MM.1S (cell line): ENCODE measurements around the gene AHCYL1.

ENCODE experiments used
- DNase-seq: peaks from one replicate; pipeline ENCODE4 v3.0.0-alpha.2; 2015
- H2AFZ ChIP-seq: fragments of 300-600 bp; sonication (generic); 2 replicates; pipeline ENCODE4 v1.6.0; 2016; ENCODE audit warnings: antibody characterized with exemption, low read length
- H3F3A ChIP-seq: fragments of 300-600 bp; sonication (generic); 2 replicates; pipeline ENCODE4 v1.6.1; 2016; ENCODE audit warnings: mild to moderate bottlenecking, antibody characterized with exemption, low read length, moderate library complexity, mixed read lengths; ENCODE audit not compliant: insufficient read depth
- H3K27ac ChIP-seq: fragments of 300-600 bp; sonication (generic); 2 replicates; pipeline ENCODE4 v1.5.1; 2016; ENCODE audit warnings: mild to moderate bottlenecking, low read length
- H3K27me3 ChIP-seq: fragments of 300-600 bp; sonication (generic); replicated peaks from 2 replicates; pipeline ENCODE4 v1.6.0; 2016; ENCODE audit warnings: low read length; ENCODE audit not compliant: insufficient read depth
- H3K36me3 ChIP-seq: fragments of 300-600 bp; sonication (generic); replicated peaks from 2 replicates; pipeline ENCODE4 v1.6.1; 2016; ENCODE audit warnings: mild to moderate bottlenecking, low read length, mixed read lengths; ENCODE audit not compliant: insufficient read depth
- H3K4me1 ChIP-seq: fragments of 300-600 bp; sonication (generic); 2 replicates; pipeline ENCODE4 v1.6.1; 2016; ENCODE audit warnings: low read length, mixed read lengths
- H3K4me2 ChIP-seq: fragments of 300-600 bp; sonication (generic); 2 replicates; pipeline ENCODE4 v1.6.0; 2016; ENCODE audit warnings: low read depth, low read length
- H3K4me3 ChIP-seq: fragments of 300-600 bp; sonication (generic); 2 replicates; pipeline ENCODE4 v1.5.1; 2016; ENCODE audit warnings: low read length, mixed read lengths
- H3K79me2 ChIP-seq: fragments of 300-600 bp; sonication (generic); 2 replicates; pipeline ENCODE4 v1.6.1; 2016; ENCODE audit warnings: mixed run types, low read length, mixed read lengths
- H3K9ac ChIP-seq: fragments of 300-600 bp; sonication (generic); 2 replicates; pipeline ENCODE4 v1.6.1; 2016; ENCODE audit warnings: low read length, mixed read lengths
- H3K9me2 ChIP-seq: fragments of 300-600 bp; sonication (generic); replicated peaks from 2 replicates; pipeline ENCODE4 v1.6.1; 2016; ENCODE audit warnings: mild to moderate bottlenecking, low read length, mixed read lengths; ENCODE audit not compliant: insufficient read depth
- H3K9me3 ChIP-seq: fragments of 300-600 bp; sonication (generic); replicated peaks from 2 replicates; pipeline ENCODE4 v1.6.1; 2016; ENCODE audit warnings: mild to moderate bottlenecking, low read length, mixed read lengths; ENCODE audit not compliant: insufficient read depth
- H4K20me1 ChIP-seq: fragments of 300-600 bp; sonication (generic); 2 replicates; pipeline ENCODE4 v1.6.1; 2016; ENCODE audit warnings: mild to moderate bottlenecking, low read length, moderate library complexity, mixed read lengths; ENCODE audit not compliant: insufficient read depth
- CTCF ChIP-seq: fragments of 300-600 bp; sonication (generic); IDR thresholded peaks from 2 replicates; pipeline ENCODE4 v1.5.1; 2016; ENCODE audit warnings: antibody characterized with exemption, low read length, mixed read lengths
- EZH2 ChIP-seq: fragments of 300-600 bp; sonication (generic); optimal IDR thresholded peaks from 2 replicates; pipeline ENCODE3; 2017; ENCODE audit warnings: low read depth, mild to moderate bottlenecking, antibody characterized with exemption, low read length, mixed read lengths
- EZH2phosphoT487 ChIP-seq: fragments of 300-600 bp; sonication (generic); IDR thresholded peaks from 2 replicates; pipeline ENCODE4 v1.6.1; 2018; ENCODE audit warnings: antibody characterized with exemption, low read length

AHCYL1 gene

GRCh38 chr1:109977225-109977624 is 7.3 kb upstream of the AHCYL1 start:
- TF ChIP-seq EZH2phosphoT487 (no peak), CTCF (no peak), EZH2 (no peak)
- no peak overlapping the region for H3K9ac ChIP-seq
- no peak overlapping the region for H2AFZ ChIP-seq
- no peak overlapping the region for H3K4me2 ChIP-seq
- no peaks in the 10 kb centered on the region for H3K27me3 ChIP-seq
- no peak overlapping the region for H3K27ac ChIP-seq
- no peaks in the 10 kb centered on the region for H3K79me2 ChIP-seq
- no peaks in the 10 kb centered on the region for H3F3A ChIP-seq
- no peaks in the 10 kb centered on the region for H3K4me1 ChIP-seq
- H3K4me3 ChIP-seq: no peak overlapping the region
- no peaks in the 10 kb centered on the region for H3K9me3 ChIP-seq
- H4K20me1 ChIP-seq: no peaks in the 10 kb centered on the region
- no peaks in the 10 kb centered on the region for H3K36me3 ChIP-seq
- H3K9me2 ChIP-seq: no peaks in the 10 kb centered on the region
- no peak for DNase-seq

GRCh38 chr1:109977657-109978378 is 6.7 kb upstream of the AHCYL1 start:
- H3K27me3 ChIP-seq: no peaks in the 10 kb centered on the region
- no peaks in the 10 kb centered on the region for H3K79me2 ChIP-seq
- no peak overlapping the region for H2AFZ ChIP-seq
- TF ChIP-seq CTCF: no peak
- TF ChIP-seq EZH2: no peak
- TF ChIP-seq EZH2phosphoT487: no peak
- H3K36me3 ChIP-seq: no peaks in the 10 kb centered on the region
- DNase-seq: no peak
- no peaks in the 10 kb centered on the region for H3K9me3 ChIP-seq
- H3K4me2 ChIP-seq: no peak overlapping the region
- no peak overlapping the region for H3K27ac ChIP-seq
- no peaks in the 10 kb centered on the region for H3K9me2 ChIP-seq
- H3K9ac ChIP-seq: no peak overlapping the region
- no peaks in the 10 kb centered on the region for H3F3A ChIP-seq
- no peak overlapping the region for H3K4me3 ChIP-seq
- H4K20me1 ChIP-seq: no peaks in the 10 kb centered on the region
- no peaks in the 10 kb centered on the region for H3K4me1 ChIP-seq

GRCh38 chr1:109978761-109979488 is 5.6 kb upstream of the AHCYL1 start:
- Histone ChIP-seq H2AFZ (no peak overlapping the region), H3K27me3 (no peaks in the 10 kb centered on the region), H3K36me3 (no peaks in the 10 kb centered on the region), H3K4me2 (no peak overlapping the region), H3K9me2 (no peaks in the 10 kb centered on the region), H3K27ac (no peak overlapping the region), H3K4me1 (no peaks in the 10 kb centered on the region), H3K9ac (no peak overlapping the region), H3K79me2 (no peaks in the 10 kb centered on the region), H3F3A (no peaks in the 10 kb centered on the region), H4K20me1 (no peaks in the 10 kb centered on the region), H3K4me3 (no peak overlapping the region), H3K9me3 (no peaks in the 10 kb centered on the region)
- no peak for DNase-seq
- TF ChIP-seq CTCF (no peak), EZH2 (no peak), EZH2phosphoT487 (no peak)
